Measurements from ENCODE around the gene CSF2.
"Not testable (repeated sequence)": the region's sequence is repeated elsewhere in the genome, so short reads cannot be mapped to it uniquely, and the experiment has no call there.

CSF2 gene

DNA sequence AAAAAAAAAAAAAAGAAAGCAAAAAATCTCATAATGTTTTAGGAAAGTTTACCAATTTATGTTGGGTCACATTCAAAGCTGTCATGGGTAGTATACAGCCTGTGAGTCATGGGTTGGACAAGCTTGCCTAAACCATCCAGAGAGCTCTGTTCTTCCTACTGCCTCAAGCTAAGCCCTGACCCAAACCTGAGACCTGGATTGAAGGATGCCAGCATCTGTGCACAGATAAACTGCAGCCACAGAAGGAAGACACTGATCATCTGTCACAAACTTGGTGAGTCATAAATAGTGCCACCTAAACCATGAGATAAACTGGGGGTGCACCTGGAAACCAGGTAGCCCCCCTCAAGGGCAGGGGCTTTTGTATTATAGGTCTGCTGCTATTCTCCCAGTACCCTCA lies 31.0 kb downstream of the CSF2 start:
- in situ Hi-C loops (cut with HindIII; ENCODE audit: low sequenced_read_pairs), result no loop called here

- in situ Hi-C loops (cut with HindIII; ENCODE audit: low sequenced_read_pairs), result no loop called here
Measured at GRCh38 chr5:132105688-132106087, 32.1 kb downstream of the CSF2 start.

DNA sequence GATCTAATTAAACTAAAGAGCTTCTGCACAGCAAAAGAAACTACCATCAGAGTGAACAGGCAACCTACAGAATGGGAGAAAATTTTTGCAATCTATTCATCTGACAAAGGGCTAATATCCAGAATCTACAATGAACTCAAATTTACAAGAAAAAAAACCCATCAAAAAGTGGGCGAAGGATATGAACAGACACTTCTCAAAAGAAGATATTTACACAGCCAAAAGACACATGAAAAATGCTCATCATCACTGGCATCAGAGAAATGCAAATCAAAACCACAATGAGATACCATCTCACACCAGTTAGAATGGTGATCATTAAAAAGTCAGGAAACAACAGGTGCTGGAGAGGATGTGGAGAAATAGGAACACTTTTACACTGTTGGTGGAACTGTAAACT lies 34.9 kb downstream of the CSF2 start:
- in situ Hi-C loops (cut with HindIII; ENCODE audit: low sequenced_read_pairs), result not testable (repeated sequence)

DNA sequence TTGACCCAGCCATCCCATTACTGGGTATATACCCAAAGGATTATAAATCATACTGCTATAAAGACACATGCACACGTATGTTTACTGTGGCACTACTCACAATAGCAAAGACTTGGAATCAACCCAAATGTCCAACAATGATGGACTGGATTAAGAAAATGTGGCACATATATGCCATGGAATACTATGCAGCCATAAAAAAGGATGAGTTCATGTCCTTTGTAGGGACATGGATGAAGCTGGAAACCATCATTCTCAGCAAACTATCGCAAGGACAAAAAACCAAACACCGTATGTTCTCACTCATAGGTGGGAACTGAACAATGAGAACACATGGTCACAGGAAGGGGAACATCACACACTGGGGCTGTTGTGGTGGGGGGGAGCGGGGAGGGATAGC lies 35.4 kb downstream of the CSF2 start:
- in situ Hi-C loops (cut with HindIII; ENCODE audit: low sequenced_read_pairs), result not testable (repeated sequence)

DNA sequence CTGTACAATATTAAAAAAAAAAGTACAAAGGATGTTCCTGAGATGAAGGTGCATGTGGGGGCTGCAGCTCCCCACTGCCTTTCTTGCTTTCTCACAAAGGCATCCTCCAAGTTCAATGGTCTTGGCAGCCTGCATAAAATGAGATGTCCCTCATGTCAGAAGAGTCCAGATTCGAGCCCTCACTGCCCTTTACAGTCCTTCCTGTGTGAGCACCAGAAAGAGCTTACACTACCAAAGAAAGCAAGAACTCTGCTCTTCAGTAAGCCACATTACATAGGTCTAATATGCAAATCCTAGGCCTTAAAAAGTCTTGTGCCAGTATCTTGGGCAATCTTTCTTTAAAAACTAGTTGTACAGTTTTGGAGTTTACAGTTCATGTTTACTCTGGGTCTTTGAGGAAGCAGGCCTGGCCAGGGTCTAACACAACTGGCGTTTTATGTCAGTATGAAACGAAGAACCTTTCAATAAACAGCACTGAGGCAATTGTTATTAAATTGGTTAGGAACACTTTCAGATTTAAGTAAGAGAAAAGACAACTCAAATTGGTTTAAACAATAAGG lies 36.0 kb downstream of the CSF2 start:
- in situ Hi-C loops (cut with HindIII; ENCODE audit: low sequenced_read_pairs), result loop anchor here (5.0 kb wide), 1 partner anchor 48 kb away; no protein-coding TSS in a partner anchor

GRCh38 chr5:132110195-132110594 lies 36.6 kb downstream of the CSF2 start:
- in situ Hi-C loops (cut with HindIII; ENCODE audit: low sequenced_read_pairs), result loop anchor here (5.0 kb wide), 1 partner anchor 47 kb away; no protein-coding TSS in a partner anchor

DNA sequence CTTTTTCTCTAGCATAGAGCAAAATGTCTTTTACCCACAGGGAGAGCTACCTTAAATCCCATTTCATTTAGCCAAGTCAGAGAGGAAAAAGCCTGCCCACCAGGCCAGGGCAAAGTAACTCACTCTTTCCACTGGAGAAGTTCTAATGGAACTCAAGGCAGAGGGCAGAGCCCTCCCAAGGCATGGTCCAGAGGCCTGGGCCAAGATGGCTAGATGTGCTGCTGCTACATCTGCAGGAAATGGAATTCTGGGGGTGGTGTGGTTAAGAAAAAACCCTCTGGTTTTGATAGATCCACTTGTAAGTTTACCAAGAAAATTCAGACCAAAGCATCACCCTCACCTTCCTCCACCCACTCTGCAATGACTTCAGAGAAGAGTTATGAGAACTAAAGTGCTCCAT lies 37.3 kb downstream of the CSF2 start:
- in situ Hi-C loops (cut with HindIII; ENCODE audit: low sequenced_read_pairs), result loop anchor here (5.0 kb wide), 1 partner anchor 46 kb away; no protein-coding TSS in a partner anchor

DNA sequence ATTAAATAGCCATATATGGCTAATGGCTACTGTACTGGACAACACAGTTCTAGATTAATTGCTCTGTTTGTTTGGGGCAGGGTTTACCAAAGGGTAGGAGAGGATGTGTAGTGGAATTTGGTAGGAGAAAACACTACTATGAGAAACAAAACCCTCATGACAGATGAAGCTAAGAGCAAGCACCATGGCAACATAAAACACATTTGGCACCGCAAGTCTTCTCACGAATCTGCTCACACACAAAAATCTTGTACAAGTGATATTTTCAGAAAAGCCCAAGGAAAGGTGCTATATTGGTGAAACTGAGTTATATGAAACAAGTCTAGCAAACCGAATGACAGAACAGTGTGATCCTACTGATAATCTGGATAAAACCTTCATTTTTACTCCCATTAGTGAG lies 38.5 kb downstream of the CSF2 start:
- in situ Hi-C loops (cut with HindIII; ENCODE audit: low sequenced_read_pairs), result loop anchor here (5.0 kb wide), 1 partner anchor 45 kb away; no protein-coding TSS in a partner anchor

DNA sequence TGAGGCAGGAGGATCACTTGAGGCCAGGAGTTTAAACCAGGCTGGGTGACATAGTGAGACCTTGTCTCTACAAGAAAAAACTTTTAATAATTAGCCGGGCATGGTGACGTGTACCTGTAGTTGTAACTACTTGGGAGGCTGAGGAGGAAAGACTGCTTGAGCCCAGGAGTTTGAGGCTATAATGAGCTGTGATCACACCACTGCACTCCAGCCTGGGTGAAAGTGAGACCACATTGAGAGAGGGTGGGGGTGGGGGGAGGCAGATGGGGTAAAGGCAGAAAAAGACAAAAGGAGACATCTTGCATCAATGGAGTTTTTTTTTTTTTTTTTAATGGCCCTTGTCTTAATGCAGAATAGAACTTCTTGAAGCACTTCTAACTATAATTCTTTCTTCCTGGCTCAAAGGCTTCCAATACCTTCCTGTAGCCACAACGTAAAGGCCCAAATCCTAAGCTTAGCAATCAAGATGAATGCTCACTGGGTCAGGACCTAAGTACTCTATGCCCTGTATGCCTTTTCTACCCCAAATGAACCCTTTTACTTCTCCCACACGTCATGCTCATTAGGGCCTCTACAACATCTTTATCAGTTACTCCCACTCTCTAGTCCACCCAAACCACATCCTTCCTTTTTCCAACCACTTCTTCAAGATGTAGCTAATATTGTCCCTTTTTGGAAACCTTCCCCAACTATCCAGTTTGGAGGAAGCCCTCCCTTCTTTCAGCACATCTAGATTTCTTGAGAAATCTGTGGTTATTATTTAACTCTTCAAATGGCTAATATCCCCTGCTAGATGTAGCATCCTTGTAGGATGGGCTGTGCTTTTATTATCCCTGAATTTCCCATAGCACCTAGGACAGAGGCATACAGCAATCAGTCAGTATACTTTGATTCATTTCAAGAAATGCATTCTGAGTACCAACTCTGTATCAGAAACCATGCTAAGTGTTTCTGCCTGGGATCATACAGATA lies 40.8 kb downstream of the CSF2 start:
- in situ Hi-C loops (cut with HindIII; ENCODE audit: low sequenced_read_pairs), result loop anchor here (5.0 kb wide), 1 partner anchor 43 kb away; no protein-coding TSS in a partner anchor

DNA sequence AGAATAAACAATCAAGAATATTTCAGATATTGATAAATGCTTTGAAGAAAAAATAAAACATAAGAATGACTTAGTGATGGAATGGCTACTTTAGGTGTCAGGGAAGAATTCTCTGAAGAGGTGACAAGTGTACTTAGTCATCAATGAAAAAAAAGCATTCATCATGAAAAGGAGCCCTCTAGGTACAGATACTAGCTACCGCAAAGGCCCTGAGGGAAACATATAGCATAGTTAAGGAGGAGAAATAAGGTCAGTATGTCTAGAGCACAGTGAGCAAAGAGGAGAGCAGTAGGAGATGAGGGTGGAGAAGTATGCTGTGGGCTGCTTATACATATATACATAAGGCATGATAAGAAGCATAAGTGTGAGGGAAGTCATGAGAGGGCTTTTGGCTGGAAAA lies 41.8 kb downstream of the CSF2 start:
- in situ Hi-C loops (cut with HindIII; ENCODE audit: low sequenced_read_pairs), result no loop called here

DNA sequence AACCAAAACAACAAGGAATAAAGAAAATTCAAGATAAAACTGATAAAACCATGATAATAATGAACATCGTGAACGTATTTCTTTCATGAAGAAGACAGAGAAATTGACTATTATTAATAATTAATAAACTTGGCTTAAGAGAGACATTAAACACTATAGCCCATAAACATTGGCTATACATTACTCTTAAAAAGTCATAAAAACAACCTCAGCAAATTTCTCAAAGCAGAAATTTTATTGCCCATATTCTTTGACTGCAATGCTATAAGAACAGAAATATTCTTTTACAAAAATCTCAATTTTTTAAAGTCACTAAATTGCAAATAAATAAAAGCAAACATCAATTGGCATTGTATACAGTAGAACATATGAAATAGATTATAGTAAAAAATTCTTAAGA lies 42.5 kb downstream of the CSF2 start:
- in situ Hi-C loops (cut with HindIII; ENCODE audit: low sequenced_read_pairs), result no loop called here

DNA sequence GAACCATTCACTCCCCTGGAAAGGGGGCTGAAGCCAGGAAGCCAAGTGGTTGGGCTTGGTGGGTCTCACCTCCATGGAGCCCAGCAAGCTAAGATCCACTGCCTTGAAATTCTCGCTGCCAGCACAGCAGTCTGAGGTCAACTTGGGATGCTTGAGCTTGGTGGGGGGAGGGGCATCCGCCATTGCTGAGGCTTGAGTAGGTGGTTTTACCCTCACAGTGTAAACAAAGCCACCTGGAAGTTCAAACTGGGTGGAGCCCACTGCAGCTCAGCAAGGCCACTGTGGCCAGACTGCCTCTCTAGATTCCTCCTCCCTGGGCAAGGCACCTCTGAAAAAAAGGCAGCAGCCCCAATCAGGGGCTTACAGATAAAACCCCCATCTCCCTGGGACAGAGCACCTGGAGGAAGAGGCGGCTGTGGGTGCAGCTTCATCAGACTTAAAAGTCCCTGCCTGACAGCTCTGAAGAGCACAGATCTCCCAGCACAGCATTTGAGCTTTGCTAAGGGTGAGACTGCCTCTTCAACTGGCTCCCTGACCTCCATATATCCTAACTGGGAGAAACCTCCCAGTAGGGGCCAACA lies 43.4 kb downstream of the CSF2 start:
- in situ Hi-C loops (cut with HindIII; ENCODE audit: low sequenced_read_pairs), result not testable (repeated sequence)

GRCh38 chr5:132120717-132121116 lies 47.1 kb downstream of the CSF2 start:
- in situ Hi-C loops (cut with HindIII; ENCODE audit: low sequenced_read_pairs), result not testable (repeated sequence)

DNA sequence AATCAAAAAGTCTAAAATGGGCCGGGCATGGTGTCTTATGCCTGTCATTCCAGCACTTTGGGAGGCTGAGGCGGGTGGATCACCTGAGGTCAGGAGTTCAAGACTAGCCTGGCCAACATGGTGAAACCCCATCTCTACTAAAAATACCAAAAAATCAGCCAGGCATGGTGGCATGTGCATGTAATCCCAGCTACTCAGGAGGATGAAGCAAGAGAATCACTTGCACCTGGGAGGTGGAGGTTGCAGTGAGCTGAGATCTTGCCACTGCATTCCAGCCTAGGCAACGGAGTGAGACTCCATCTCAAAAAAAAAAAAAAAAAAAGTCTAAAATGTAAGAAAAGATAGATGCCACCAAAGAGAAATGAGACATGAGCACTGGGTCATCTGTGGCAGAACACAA lies 49.4 kb downstream of the CSF2 start:
- in situ Hi-C loops (cut with HindIII; ENCODE audit: low sequenced_read_pairs), result not testable (repeated sequence)

DNA sequence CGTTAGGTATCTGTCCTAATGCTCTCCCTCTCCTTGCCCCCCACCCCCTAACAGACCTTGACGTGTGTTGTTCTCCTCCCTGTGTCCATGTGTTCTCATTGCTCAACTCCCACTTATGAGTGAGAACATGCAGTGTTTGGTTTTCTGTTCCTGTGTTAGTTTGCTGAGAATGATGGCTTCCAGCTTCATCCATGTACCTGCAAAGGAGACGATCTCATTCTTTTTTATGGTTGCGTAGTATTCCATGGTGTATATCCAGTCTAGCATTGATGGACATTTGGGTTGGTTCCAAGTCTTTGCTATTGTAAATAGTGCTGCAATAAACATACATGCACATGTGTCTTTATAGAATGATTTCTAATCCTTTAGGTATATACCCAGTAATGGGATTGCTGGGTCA lies 50.0 kb downstream of the CSF2 start:
- in situ Hi-C loops (cut with HindIII; ENCODE audit: low sequenced_read_pairs), result not testable (repeated sequence)

All from endothelial cell of hepatic sinusoid (primary cell).